ENCODE data around the gene NFE2L3. TPM values are rescaled to one million over a fixed set of nuclear protein-coding genes. Genes with fewer than 3 reads are reported as not detected.

The NFE2L3 gene
- total RNA-seq, 1 donor from 2014 or later, result 50.4 TPM

DNA sequence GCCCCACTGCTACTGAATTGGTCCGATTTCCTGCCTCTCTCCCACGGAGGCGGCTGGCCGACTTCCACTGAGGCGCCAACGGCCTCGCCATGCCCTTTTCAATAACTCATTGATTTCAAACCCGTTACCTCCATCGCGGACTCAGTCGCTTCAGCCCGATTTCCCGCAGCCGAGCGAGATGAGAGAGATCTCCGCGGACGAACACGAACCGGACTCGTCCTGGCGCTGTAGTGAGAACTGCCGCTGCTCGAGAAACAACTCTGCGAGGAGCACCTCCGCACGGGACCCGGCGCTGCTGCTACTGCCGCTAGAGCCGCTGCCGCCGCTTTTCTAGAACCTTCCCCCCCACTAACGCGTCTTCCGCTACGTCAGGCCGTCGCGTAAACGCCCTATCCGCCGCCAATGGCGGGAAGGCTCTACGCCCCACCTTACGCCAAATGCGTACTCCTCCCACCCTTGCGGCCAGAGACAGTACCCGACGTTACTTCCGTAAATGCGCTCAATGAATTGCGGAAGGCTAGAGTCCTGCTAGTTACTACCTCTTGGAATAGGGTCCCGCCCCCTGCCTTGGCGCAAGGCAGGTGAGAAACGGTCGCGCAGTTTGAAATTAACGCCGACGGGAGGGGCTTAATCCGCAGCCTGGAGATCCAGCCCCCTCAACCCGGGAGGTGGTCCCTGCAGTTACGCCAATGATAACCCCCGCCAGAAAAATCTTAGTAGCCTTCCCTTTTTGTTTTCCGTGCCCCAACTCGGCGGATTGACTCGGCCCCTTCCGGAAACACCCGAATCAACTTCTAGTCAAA, 48.6 kb downstream of the NFE2L3 start, which contains the start of gene HNRNPA2B1:
Gene HNRNPA2B1, minus strand, starts transcription at position 303 of the 803 bp plus-strand sequence. Its CDS starts 169 bp downstream, at position 134.
- peak within 1 kb of the TSS; percentile 98 for H3K27ac ChIP-seq (ENCODE audit: low read depth, low read length)
- H3K27me3 ChIP-seq (ENCODE audit: insufficient read depth, low read length), result no peaks in the 10 kb centered on the region
- Mint-ChIP-seq H3K4me3 (ENCODE audit: unreplicated experiment) (peak within 1 kb of the TSS; percentile 100), H3K27ac (ENCODE audit: unreplicated experiment) (peak within 1 kb of the TSS; percentile 100), H3K9me3 (ENCODE audit: unreplicated experiment) (peaks cover 2% of the 10 kb centered on the region), H3K27me3 (ENCODE audit: low read depth, unreplicated experiment) (no peaks in the 10 kb centered on the region), H3K4me1 (ENCODE audit: low read depth, unreplicated experiment) (peaks cover 19% of the 10 kb centered on the region), H3K36me3 (ENCODE audit: low read depth, unreplicated experiment) (peaks cover 31% of the 10 kb centered on the region)
- FAIRE-seq (peak; percentile 29), DNase-seq (ENCODE audit: low read depth) (peak; percentile 93)
- peak within 1 kb of the TSS; percentile 100 for H3K9ac ChIP-seq (ENCODE audit: low read length)
- TF ChIP-seq, protein P1, sequence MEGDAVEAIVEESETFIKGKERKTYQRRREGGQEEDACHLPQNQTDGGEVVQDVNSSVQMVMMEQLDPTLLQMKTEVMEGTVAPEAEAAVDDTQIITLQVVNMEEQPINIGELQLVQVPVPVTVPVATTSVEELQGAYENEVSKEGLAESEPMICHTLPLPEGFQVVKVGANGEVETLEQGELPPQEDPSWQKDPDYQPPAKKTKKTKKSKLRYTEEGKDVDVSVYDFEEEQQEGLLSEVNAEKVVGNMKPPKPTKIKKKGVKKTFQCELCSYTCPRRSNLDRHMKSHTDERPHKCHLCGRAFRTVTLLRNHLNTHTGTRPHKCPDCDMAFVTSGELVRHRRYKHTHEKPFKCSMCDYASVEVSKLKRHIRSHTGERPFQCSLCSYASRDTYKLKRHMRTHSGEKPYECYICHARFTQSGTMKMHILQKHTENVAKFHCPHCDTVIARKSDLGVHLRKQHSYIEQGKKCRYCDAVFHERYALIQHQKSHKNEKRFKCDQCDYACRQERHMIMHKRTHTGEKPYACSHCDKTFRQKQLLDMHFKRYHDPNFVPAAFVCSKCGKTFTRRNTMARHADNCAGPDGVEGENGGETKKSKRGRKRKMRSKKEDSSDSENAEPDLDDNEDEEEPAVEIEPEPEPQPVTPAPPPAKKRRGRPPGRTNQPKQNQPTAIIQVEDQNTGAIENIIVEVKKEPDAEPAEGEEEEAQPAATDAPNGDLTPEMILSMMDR (IDR thresholded peaks at IDR 0.05; ENCODE audit: insufficient read depth, low read depth, low read length), result no peak
- TF ChIP-seq EZH2 (IDR thresholded peaks at IDR 0.05; ENCODE audit: insufficient read depth, low read length), result no peak
- peaks cover 19% of the 10 kb centered on the region for H3K36me3 ChIP-seq (ENCODE audit: insufficient read depth, low read length)
- peaks cover 30% of the 10 kb centered on the region for H3K4me1 ChIP-seq (ENCODE audit: insufficient read depth, low read length)
- peaks cover 90% of the 10 kb centered on the region for H3K79me2 ChIP-seq (ENCODE audit: insufficient read depth, low read length)
- H2AFZ ChIP-seq (ENCODE audit: low read depth, low read length), result peak within 1 kb of the TSS; percentile 63
- peak within 1 kb of the TSS; percentile 86 for H3K4me2 ChIP-seq (ENCODE audit: low read length)
- H4K20me1 ChIP-seq (ENCODE audit: insufficient read depth, low read length), result peaks cover 81% of the 10 kb centered on the region
- H3K9me3 ChIP-seq (ENCODE audit: insufficient read depth, low read depth, low read length), result no peaks in the 10 kb centered on the region
- peak within 1 kb of the TSS; percentile 100 for H3K4me3 ChIP-seq (ENCODE audit: insufficient read depth, low read depth, low read length)

GRCh38 chr7:26201247-26202018, 49.4 kb downstream of the NFE2L3 start, which contains the start of gene CBX3:
Gene CBX3 (plus strand): TSS chr7:26201745. CDS start chr7:26202999, 1,254 bp downstream.
- peaks cover 90% of the 10 kb centered on the region for H3K79me2 ChIP-seq (ENCODE audit: insufficient read depth, low read length)
- no peaks in the 10 kb centered on the region for H3K27me3 ChIP-seq (ENCODE audit: insufficient read depth, low read length)
- H3K27ac ChIP-seq (ENCODE audit: low read depth, low read length), result peak within 1 kb of the TSS; percentile 98
- peak within 1 kb of the TSS; percentile 63 for H2AFZ ChIP-seq (ENCODE audit: low read depth, low read length)
- H3K4me3 Mint-ChIP-seq (ENCODE audit: unreplicated experiment), result peak within 1 kb of the TSS; percentile 100
- peak within 1 kb of the TSS; percentile 100 for H3K27ac Mint-ChIP-seq (ENCODE audit: unreplicated experiment)
- peaks cover 28% of the 10 kb centered on the region for H3K36me3 Mint-ChIP-seq (ENCODE audit: low read depth, unreplicated experiment)
- H3K4me2 ChIP-seq (ENCODE audit: low read length), result peak within 1 kb of the TSS; percentile 85
- DNase-seq (ENCODE audit: low read depth), result peak; percentile 41
- no peaks in the 10 kb centered on the region for H3K27me3 Mint-ChIP-seq (ENCODE audit: low read depth, unreplicated experiment)
- no peaks in the 10 kb centered on the region for H3K9me3 ChIP-seq (ENCODE audit: insufficient read depth, low read depth, low read length)
- H3K4me1 ChIP-seq (ENCODE audit: insufficient read depth, low read length), result peaks cover 26% of the 10 kb centered on the region
- FAIRE-seq, result no peak
- H3K9ac ChIP-seq (ENCODE audit: low read length), result peak within 1 kb of the TSS; percentile 100
- peaks cover 81% of the 10 kb centered on the region for H4K20me1 ChIP-seq (ENCODE audit: insufficient read depth, low read length)
- H3K36me3 ChIP-seq (ENCODE audit: insufficient read depth, low read length), result peaks cover 11% of the 10 kb centered on the region
- peaks cover 17% of the 10 kb centered on the region for H3K4me1 Mint-ChIP-seq (ENCODE audit: low read depth, unreplicated experiment)
- TF ChIP-seq, protein P1 (IDR thresholded peaks at IDR 0.05; ENCODE audit: insufficient read depth, low read depth, low read length), result no peak
- no peak for TF ChIP-seq EZH2 (IDR thresholded peaks at IDR 0.05; ENCODE audit: insufficient read depth, low read length)
- H3K9me3 Mint-ChIP-seq (ENCODE audit: unreplicated experiment), result peaks cover 2% of the 10 kb centered on the region
- peak within 1 kb of the TSS; percentile 100 for H3K4me3 ChIP-seq (ENCODE audit: insufficient read depth, low read depth, low read length)
